HUES48 (cell line): ENCODE measurements around the gene IQCF6.

Experiments used
- H3K27ac ChIP-seq: one replicate; pipeline ENCODE4 v1.7.0; 2013; ENCODE audit warnings: low read depth, low read length, inconsistent platforms
- H3K27me3 ChIP-seq: 2 replicates; pipeline ENCODE4 v1.6.1; 2013; ENCODE audit warnings: mild to moderate bottlenecking, low read length; ENCODE audit not compliant: control insufficient read depth, insufficient read depth
- H3K36me3 ChIP-seq: 2 replicates; pipeline ENCODE4 v1.6.1; 2013; ENCODE audit warnings: low read length; ENCODE audit not compliant: control insufficient read depth, insufficient read depth
- H3K4me1 ChIP-seq: 2 replicates; pipeline ENCODE4 v1.6.1; 2013; ENCODE audit warnings: mild to moderate bottlenecking, low read length; ENCODE audit not compliant: control insufficient read depth, insufficient read depth
- H3K4me3 ChIP-seq: 2 replicates; pipeline ENCODE4 v1.5.1; 2013; ENCODE audit warnings: mild to moderate bottlenecking, low read depth, low read length
- H3K9ac ChIP-seq: 2 replicates; pipeline ENCODE4 v1.6.1; 2013; ENCODE audit warnings: mild to moderate bottlenecking, low read depth, low read length, moderate library complexity
- H3K9me3 ChIP-seq: 2 replicates; pipeline ENCODE4 v1.6.1; 2013; ENCODE audit warnings: low read length; ENCODE audit not compliant: control insufficient read depth, insufficient read depth

IQCF6 gene

DNA sequence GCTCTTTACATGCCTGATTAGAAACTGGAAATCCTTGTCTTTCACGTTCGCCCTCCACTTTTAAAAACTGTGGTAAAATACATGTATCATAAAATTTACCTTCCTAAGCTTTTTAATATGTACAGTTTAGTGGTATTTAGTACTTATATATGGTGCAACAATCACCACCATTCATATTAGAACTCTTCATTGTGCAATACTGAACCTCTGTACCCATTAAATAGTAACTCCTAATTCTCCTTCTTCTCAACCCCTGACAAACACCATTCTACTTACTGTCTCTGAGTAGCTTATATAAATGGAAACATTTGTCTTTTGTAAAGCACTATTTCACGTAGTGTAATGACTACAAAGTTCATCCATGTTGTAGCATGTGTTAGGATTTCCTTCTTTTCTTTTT, 44.0 kb downstream of the IQCF6 start:
- no peaks in the 10 kb centered on the region for H3K36me3 ChIP-seq
- no peaks in the 10 kb centered on the region for H3K9me3 ChIP-seq
- peaks cover 21% of the 10 kb centered on the region for H3K4me1 ChIP-seq
- no peaks in the 10 kb centered on the region; the same call in 1 of the 2 replicates for H3K27me3 ChIP-seq
- no peak overlapping the region for H3K9ac ChIP-seq
- H3K27ac ChIP-seq, result no peak overlapping the region
- no peak overlapping the region for H3K4me3 ChIP-seq

DNA sequence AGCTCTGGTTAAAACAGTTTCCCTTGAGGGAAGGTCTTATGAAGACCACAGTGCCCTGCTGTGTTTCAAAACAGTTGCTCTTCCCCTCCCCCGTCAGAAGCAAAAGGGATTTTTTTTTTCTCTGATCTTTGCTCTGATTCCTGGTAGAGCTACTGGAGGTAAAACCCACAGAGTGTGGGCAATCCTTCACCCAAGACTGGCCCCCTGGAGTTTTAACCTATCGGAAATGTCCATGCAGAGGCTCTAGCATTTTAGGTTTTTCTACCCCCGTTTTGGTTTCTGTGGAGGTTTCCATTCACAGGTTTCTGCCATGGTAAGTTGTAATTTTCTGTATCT, 44.5 kb downstream of the IQCF6 start:
- no peaks in the 10 kb centered on the region for H3K36me3 ChIP-seq
- no peak overlapping the region for H3K9ac ChIP-seq
- no peak overlapping the region for H3K27ac ChIP-seq
- no peaks in the 10 kb centered on the region for H3K9me3 ChIP-seq
- H3K4me3 ChIP-seq, result no peak overlapping the region
- no peaks in the 10 kb centered on the region; the same call in 1 of the 2 replicates for H3K27me3 ChIP-seq
- peaks cover 21% of the 10 kb centered on the region for H3K4me1 ChIP-seq

DNA sequence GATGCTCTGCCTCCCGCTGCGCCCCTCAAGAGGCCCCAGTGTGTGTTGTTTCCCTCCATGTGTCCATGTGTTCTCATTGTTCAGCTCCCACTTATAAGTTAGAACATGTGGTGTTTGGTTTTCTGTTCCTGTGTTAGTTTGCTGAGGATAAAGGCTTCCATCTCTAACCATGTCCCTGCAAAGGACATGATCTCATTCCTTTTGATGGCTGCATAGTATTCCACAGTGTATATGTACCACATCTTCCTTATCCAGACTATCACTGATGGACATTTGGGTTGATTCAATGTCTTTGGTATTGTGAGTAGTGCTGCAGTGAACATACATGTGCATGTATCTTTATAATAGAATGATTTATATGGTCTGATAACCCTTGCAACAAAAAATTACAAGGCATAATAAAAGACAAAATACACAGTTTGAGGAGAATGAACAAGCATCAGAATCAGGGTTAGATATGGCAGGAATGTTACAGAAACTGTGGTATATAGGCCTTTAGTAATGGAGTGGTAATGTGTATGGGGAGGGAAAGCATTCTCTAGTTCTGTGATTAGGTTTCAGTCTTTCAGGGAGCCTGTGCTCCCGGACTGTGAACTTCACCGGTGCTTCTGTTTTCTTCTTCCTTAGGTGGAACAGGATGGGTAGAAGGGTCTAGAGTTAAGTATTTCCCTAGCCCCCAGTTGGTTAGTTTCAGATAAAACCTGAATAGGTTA, 45.0 kb downstream of the IQCF6 start:
- Histone ChIP-seq H3K27ac (no peak overlapping the region), H3K4me1 (peaks cover 16% of the 10 kb centered on the region), H3K9me3 (no peaks in the 10 kb centered on the region), H3K27me3 (no peaks in the 10 kb centered on the region; the same call in 1 of the 2 replicates), H3K9ac (no peak overlapping the region), H3K36me3 (no peaks in the 10 kb centered on the region), H3K4me3 (no peak overlapping the region)

DNA sequence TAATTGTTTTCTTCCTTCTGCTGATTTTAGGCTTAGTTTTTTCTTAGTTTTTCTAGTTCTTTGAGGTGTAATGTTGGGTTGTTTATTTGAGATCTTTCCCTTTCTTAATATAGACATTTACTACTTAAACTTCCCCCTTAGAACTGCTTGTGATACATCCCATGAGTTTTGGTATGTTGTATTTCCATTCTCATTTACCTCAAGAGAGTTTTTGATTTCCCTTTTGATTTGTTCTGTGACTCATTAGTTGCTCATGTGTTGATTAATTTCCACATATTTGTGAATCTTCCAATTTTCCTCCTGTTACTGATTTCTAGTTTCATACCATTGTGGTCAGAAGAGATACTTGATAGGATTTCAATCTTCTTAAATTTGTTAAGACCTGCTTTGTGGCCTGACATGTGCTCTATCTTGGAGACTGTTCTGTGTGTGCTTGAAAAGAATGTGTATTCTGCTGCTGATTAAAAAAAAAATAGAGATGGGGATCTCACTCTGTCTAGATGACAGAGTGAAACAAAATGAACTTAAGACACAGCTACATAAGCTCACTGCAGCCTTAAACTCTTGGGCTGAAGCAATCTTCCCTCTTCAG, 49.9 kb downstream of the IQCF6 start:
- Histone ChIP-seq H3K27me3 (no peaks in the 10 kb centered on the region), H3K27ac (no peak overlapping the region), H3K9me3 (no peaks in the 10 kb centered on the region), H3K4me1 (peaks cover 1% of the 10 kb centered on the region; the same call in 1 of the 2 replicates), H3K9ac (no peak overlapping the region), H3K36me3 (no peaks in the 10 kb centered on the region), H3K4me3 (no peak overlapping the region)
